Urinary bladder (tissue), 4 donors: ENCODE measurements around the gene IKZF5. TPM values are rescaled to one million over a fixed set of nuclear protein-coding genes. Genes with fewer than 3 reads are reported as not detected.

Experiments used
- DNase-seq: peaks from one replicate; pipeline ENCODE4 v3.0.0-alpha.2; 2015; ENCODE audit errors: extremely low spot score
- H3K27ac ChIP-seq: one replicate; pipeline ENCODE4 v1.5.1; 2013; ENCODE audit warnings: low read depth, mild to moderate bottlenecking, moderate library complexity
- H3K36me3 ChIP-seq: one replicate; pipeline ENCODE4 v1.6.1; 2013; ENCODE audit warnings: mild to moderate bottlenecking, moderate library complexity; ENCODE audit not compliant: insufficient read depth
- H3K4me1 ChIP-seq: one replicate; pipeline ENCODE4 v1.6.1; 2013; ENCODE audit warnings: mild to moderate bottlenecking, moderate library complexity; ENCODE audit not compliant: insufficient read depth
- H3K4me3 ChIP-seq: one replicate; pipeline ENCODE4 v1.5.1; 2013; ENCODE audit warnings: low read depth, low read length
- WGBS: extraction: QIAGEN DNeasy Blood & Tissue Kit; methylation state at CpG from one replicate; pipeline ENCODE4 v1.1.7; 2013; 5-methylcytosine and 5-hydroxymethylcytosine counted together
- polyA plus RNA-seq: library from polyadenylated mRNA; stranded (reverse); fragments of 200-250 nt; gene quantifications from one replicate; pipeline ENCODE4 v1.2.3, GENCODE V29; 2013
- total RNA-seq: library from RNA; depleted of rRNA; stranded (reverse); fragments of >200 nt; gene quantifications from one replicate; pipeline ENCODE4 v1.2.3, GENCODE V29; 2014
- donor health status: healthy with polysubstance abuse.
- donor health status: healthy.

Gene IKZF5
- total RNA-seq (19.1 TPM), polyA plus RNA-seq (8.6 TPM)

- peak; percentile 96 for DNase-seq
- H3K36me3 ChIP-seq = no peaks in the 10 kb centered on the region
- H3K27ac ChIP-seq = peak within 1 kb of the TSS; percentile 94
- WGBS = under 1% methylated on average over 68 of the region's 68 CpGs
- H3K4me1 ChIP-seq = no peaks in the 10 kb centered on the region
- peak within 1 kb of the TSS; percentile 81 for H3K4me3 ChIP-seq
Observed at GRCh38 chr10:123008355-123009104, at the start of gene IKZF5, which contains the start of gene ACADSB. Gene IKZF5, minus strand, starts transcription at chr10:123008795. Its CDS starts 10,170 bp downstream, at chr10:122998625. Gene ACADSB, plus strand, starts transcription at chr10:123009006. Its CDS starts 24 bp downstream, at chr10:123009030.

- WGBS = 96% methylated on average over 3 of the region's 3 CpGs
- Histone ChIP-seq H3K4me3 (no peak overlapping the region), H3K27ac (no peak overlapping the region), H3K36me3 (peaks cover 5% of the 10 kb centered on the region), H3K4me1 (no peaks in the 10 kb centered on the region)
- no peak for DNase-seq
Observed at GRCh38 chr10:123057968-123058367, 49.4 kb upstream of the IKZF5 start.

- H3K4me1 ChIP-seq = no peaks in the 10 kb centered on the region
- peaks cover 2% of the 10 kb centered on the region for H3K36me3 ChIP-seq
- no peak overlapping the region for H3K27ac ChIP-seq
- 86% methylated on average over 4 of the region's 4 CpGs for WGBS
- no peak overlapping the region for H3K4me3 ChIP-seq
- no peak for DNase-seq
Observed at GRCh38 chr10:123045961-123046731, 37.6 kb upstream of the IKZF5 start.

GRCh38 chr10:123044391-123044790, 35.8 kb upstream of the IKZF5 start:
- no peaks in the 10 kb centered on the region for H3K4me1 ChIP-seq
- H3K27ac ChIP-seq = no peak overlapping the region
- no peak overlapping the region for H3K4me3 ChIP-seq
- peaks cover 2% of the 10 kb centered on the region for H3K36me3 ChIP-seq
- 85% methylated on average over 2 of the region's 2 CpGs for WGBS
- no peak for DNase-seq

- no peaks in the 10 kb centered on the region for H3K36me3 ChIP-seq
- no peak overlapping the region for H3K27ac ChIP-seq
- no peak overlapping the region for H3K4me3 ChIP-seq
- peak; percentile 20 for DNase-seq
- H3K4me1 ChIP-seq = no peaks in the 10 kb centered on the region
- 8% methylated on average over 5 of the region's 5 CpGs for WGBS
Observed at GRCh38 chr10:123043409-123043925, 34.9 kb upstream of the IKZF5 start.

GRCh38 chr10:123042708-123043408, 34.3 kb upstream of the IKZF5 start:
- no peak overlapping the region for H3K4me3 ChIP-seq
- H3K4me1 ChIP-seq = no peaks in the 10 kb centered on the region
- WGBS = 85% methylated on average over 12 of the region's 12 CpGs
- no peak for DNase-seq
- no peak overlapping the region for H3K27ac ChIP-seq
- H3K36me3 ChIP-seq = no peaks in the 10 kb centered on the region

- Histone ChIP-seq H3K36me3 (no peaks in the 10 kb centered on the region), H3K27ac (no peak overlapping the region), H3K4me1 (no peaks in the 10 kb centered on the region), H3K4me3 (no peak overlapping the region)
- no peak for DNase-seq
Observed at GRCh38 chr10:123039632-123039930, 31.0 kb upstream of the IKZF5 start.

- 71% methylated on average over 18 of the region's 18 CpGs for WGBS
- no peaks in the 10 kb centered on the region for H3K36me3 ChIP-seq
- H3K4me1 ChIP-seq = no peaks in the 10 kb centered on the region
- H3K27ac ChIP-seq = no peak overlapping the region
- DNase-seq = no peak
- no peak overlapping the region for H3K4me3 ChIP-seq
Observed at GRCh38 chr10:123038782-123039631, 30.4 kb upstream of the IKZF5 start.

GRCh38 chr10:123035467-123036086, 27.0 kb upstream of the IKZF5 start:
- H3K36me3 ChIP-seq = no peaks in the 10 kb centered on the region
- no peaks in the 10 kb centered on the region for H3K4me1 ChIP-seq
- WGBS = 93% methylated on average over 8 of the region's 8 CpGs
- no peak for DNase-seq
- H3K4me3 ChIP-seq = no peak overlapping the region
- no peak overlapping the region for H3K27ac ChIP-seq

GRCh38 chr10:123034332-123034731, 25.7 kb upstream of the IKZF5 start:
- Histone ChIP-seq H3K4me1 (no peaks in the 10 kb centered on the region), H3K27ac (no peak overlapping the region), H3K36me3 (no peaks in the 10 kb centered on the region), H3K4me3 (no peak overlapping the region)
- no peak for DNase-seq

- H3K27ac ChIP-seq = no peak overlapping the region
- no peak for DNase-seq
- H3K36me3 ChIP-seq = no peaks in the 10 kb centered on the region
- H3K4me3 ChIP-seq = no peak overlapping the region
- 78% methylated on average over 1 of the region's 1 CpG for WGBS
- no peaks in the 10 kb centered on the region for H3K4me1 ChIP-seq
Observed at GRCh38 chr10:123031124-123031523, 22.5 kb upstream of the IKZF5 start.

GRCh38 chr10:123027861-123028260, 19.3 kb upstream of the IKZF5 start:
- no peak for DNase-seq
- Histone ChIP-seq H3K36me3 (no peaks in the 10 kb centered on the region), H3K4me3 (no peak overlapping the region), H3K4me1 (no peaks in the 10 kb centered on the region), H3K27ac (no peak overlapping the region)

GRCh38 chr10:123026302-123026701, 17.7 kb upstream of the IKZF5 start:
- no peak overlapping the region for H3K4me3 ChIP-seq
- no peak for DNase-seq
- no peak overlapping the region for H3K27ac ChIP-seq
- no peaks in the 10 kb centered on the region for H3K36me3 ChIP-seq
- no peaks in the 10 kb centered on the region for H3K4me1 ChIP-seq
- 38% methylated on average over 1 of the region's 1 CpG for WGBS
